Stimulated activated CD4-positive, alpha-beta T cell treated with anti-CD3 and anti-CD28 coated beads, TNF-alpha, amount 100 ng/mL, for 24 hours (primary cell): ENCODE measurements around the gene CEP78.
"Not testable (repeated sequence)": the region's sequence is repeated elsewhere in the genome, so short reads cannot be mapped to it uniquely, and the experiment has no call there.

Experiments
- DNase-seq, 3 experiments: peaks; one replicate each; pipeline ENCODE4 v3.0.0-alpha.2; 2020; ENCODE audit warnings: low read depth in 3 of 3

CEP78 gene

DNA sequence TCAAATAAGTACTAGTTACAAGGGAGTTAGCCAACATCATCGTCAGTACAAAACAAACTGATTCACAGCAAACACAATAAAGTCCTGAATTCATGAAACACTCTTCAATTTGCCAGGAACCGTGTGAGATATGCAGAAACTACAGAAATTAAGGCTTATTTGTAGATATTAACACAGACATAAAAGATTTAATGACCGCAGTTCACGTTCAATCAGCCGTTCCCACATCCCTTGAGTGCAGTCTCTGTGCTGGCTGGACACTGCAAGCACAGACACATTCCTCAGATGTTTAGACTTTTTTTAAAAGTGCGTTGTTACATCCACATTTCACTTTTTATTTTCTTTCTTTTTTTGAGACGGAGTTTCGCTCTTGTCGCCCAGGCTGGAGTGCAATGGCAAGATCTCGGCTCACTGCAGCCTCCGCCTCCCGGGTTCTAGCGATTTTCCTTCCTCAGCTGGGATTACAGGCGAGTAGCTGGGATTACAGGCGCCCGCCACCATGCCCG is 566 bp upstream of the CEP78 start:
- DNase-seq: no peak

DNA sequence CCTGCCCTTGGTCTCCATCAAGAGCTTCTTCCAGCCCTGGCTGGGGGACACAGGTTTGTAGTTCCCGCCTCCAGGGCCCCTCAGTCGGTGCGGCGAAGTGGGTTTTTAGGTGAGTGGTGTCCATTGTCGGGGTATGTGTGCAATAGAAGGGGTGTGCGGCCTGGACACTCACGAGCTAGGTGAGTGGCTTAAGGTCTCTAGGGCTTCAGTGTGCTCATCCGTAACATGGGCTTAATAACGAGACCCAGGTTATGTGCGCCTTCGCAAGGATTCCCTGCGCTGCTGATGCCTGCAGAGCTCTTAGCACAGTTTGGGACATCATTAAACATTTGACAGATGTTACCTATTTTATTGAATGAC is 656 bp downstream of the CEP78 start:
- DNase-seq: no peak

DNA sequence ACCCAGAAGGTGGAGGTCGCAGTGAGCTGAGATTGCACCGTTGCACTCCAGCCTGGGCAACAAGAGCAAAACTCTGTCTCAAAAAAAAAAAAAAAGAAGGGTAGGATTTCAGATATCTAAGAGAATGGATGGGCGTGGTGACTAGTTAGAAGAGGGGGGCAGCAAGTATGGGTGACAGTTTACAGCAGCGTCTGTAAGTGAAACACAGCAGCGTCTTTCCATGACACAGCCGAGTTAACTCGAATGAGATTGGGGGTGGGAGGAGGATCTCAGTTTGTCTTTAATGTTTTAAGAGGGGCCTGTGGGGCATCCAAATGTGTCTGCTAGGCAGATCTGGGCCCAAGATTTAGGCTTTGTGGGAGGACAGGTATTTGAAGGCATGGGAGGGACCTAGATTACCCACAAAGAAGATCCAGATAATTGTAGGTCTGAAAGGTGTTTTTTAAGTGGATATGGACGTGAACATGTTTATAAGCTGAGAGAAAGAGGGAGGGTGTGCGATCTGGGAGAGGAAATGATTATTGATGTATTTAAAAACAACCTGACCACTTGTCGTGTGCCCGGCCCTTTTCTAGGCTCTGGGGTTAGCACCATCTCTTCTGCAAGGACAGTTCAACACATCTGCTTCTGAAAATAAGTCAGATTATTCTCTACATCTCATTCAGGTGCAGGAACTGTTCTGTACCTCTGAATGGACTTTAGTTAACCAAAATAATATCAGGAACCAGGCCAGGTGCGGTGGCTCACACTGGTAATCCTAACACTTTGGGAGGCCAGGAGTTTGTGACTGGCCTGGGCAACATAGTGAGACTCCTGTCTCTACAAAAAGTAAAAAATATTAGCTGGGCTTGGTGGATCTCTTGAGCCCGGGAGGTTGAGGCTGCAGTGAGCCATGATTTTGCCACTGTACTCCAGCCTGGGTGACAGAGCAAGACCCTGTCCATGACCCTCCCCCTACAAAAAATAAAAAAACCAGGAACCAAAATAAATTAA is 2.5 kb downstream of the CEP78 start:
- no peak for DNase-seq

DNA sequence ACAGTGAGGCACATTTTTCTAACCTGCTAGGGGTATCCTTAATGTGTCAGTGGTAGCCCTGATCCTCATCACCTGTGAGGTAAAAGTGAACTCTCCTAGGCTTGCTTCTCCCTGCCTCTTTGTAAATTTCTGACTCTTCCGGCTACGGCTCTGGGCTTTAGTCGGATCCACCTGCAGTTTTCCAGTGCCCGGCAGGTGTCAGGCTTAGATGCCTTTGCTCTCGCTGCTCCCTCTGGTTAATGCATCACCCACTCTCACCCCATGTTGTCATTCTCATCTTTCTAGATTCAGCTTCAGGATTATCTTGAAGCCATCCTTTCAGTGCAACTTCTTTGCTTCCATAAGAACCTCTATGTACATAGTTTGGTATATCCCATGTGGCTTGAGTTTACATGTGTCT is 3.6 kb downstream of the CEP78 start:
- no peak for DNase-seq

DNA sequence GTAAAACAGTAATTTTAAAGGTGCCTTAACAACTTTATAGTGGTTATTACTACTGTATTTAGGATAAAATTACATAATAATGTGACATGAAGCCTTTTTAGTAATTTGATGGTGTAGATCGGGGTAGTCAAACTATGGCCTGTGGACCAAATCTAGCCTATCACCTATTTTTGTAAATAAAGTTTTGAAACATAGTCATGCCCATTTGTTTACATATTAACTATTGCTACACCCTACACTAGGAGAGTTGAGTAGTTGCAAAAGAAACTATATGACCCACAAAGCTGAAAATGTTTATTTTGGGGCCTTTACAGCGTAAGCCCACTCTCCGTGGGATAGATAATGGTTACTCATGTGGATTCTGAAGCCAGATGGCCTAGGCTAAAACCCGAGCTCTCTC is 6.2 kb downstream of the CEP78 start:
- no peak for DNase-seq

DNA sequence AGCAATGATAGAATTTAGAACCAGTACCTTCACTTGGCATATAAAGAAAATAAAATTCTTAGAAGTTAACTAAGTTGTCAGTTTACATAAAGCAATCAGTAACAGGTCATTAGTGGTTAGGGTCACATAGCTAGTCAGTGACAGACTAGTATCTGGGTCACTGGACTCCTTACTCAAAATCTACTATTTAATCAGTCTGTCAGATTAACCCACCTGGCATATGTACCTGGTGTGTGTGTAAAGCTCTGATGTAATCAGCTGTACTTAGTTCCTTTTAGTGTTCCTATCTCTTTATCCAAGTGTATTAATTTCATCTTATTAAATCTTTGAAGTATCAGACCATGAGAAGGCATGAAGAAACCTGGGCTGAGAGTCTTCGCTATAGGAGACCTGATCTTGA is 7.3 kb downstream of the CEP78 start:
- no peak for DNase-seq

DNA sequence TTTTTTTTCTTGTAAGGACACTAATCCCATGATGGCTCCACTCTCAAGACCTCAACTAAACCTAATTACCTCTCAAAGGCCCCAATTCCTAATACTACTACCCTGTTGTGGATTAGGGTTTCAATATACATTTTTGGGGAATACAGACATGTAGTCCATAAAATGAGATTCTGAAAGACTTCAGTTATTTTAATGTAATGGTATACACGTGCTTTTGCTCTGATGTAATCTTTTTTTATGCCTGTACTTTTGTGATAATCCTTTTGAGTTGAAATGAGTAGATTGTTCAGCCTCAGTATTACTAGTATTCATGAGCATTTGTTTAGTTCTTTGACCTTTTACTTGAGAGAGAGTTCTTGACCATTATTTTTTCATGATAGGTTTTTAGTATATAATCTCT is 9.5 kb downstream of the CEP78 start:
- no peak for DNase-seq

DNA sequence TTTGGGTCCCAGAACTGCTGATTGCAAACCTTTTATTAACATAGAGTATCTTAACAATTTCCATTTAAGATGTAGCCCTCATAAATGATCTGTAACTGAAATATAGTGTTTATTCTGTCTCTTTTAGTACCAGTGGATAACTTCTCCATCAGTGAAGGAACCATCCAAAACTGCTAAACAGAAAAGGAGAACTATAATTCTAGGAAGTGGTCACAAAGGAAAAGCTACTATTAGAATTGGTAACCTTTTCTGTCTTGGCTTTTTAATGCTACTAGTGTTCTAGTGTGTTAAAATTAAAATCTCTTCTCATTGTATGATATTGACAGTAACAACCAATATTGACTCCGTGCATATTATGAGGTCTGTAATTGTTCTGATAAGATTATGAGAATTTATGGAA is 12.8 kb downstream of the CEP78 start:
- no peak for DNase-seq

DNA sequence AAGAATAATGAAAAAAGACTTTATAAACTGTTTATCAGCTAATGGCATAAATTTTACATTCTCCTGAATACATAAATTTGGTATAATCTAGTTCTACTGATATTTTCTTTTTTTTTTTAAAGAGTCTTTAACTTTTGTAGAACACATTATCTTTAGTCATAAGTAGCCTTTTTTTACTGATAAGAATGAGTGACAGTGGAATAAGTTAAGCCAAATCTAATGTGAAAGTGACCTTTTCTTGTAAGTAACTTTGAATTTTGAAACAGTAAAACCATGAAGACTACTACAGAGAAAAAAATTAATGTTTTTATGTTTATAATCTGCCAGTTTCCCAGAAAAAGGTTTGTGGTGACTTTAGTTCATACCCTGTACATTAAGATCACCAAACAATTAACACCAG is 13.7 kb downstream of the CEP78 start:
- no peak for DNase-seq

DNA sequence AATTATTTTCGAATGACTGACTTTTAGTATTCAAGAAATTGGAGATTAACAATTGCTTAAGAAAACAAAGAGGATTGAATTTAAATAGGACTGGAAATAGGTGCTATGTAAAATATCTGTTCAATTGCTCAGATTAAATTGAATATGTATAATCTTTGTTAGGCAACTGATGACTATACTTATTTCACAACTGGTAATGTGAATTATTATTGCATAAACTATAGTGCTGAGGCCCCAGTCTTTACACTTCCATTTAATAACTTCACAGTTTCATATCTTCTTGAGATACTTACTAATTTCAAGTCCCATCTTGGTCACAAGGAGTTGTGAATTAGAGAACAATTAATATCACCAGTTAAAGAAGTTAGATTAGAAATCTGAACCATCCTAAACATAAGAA is 16.7 kb downstream of the CEP78 start:
- no peak for DNase-seq

DNA sequence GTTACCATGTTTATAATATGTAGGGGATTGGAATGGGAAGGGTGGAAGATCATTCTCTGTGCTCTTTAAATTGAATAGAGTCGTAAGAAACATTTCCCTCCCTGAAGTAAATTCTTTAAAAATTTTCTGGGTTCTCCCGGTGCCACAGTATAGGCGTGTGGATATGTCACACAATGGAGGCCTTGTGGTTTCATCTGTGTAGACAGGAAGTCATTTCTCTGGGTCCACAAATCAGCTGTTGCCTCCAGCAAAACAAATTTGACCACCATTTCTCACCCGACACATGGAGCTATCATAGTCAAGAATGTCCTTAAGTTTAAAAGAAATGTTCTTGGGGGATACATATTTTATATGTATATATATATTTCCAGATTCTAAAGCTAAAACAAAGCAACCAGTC is 17.4 kb downstream of the CEP78 start:
- no peak for DNase-seq

DNA sequence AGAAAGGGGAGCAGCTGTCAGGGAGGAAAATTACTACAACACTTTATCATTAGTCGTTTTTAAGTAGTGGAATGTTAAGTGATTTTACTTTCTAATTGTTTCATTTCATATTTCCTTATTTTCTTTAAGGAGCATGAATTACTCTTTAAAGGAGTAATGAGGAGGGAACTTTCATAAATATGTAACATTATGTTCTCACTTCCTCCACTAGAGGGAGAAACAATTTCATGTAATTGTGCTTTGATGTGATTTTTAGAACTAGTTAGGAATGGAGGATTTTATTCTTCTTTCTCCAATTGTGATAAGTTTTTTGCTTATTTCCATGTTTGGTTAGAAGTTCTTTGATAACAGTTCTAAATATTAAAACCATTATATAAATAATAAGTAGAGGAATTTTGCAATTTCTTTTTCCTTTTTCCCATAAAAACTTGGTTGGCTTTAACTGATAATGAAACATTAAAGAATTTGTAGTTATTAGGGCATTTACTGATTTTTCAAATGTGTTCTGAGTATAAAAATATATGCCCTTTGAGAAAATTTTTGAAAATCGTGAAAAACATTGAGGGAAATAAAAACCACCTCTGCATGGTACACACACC is 25.6 kb downstream of the CEP78 start:
- DNase-seq: no peak

DNA sequence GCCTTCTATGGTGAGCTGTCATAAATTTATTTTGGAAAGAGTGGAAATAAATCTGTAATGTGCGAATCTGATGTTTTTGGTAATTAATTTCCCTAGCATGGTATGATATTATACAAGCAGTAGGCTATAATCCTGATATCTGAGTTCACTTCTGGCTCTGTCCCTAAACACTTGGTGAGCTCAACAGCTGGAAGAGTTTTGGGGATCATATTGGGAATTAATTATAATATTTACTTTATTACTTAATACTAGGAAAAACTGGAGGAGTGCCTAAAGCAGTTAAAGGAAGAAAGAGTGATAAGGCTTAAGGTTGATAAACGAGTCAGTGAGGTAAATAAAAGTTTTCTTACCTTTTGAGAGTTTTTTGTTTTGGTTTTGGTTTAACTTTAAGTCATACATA is 26.8 kb downstream of the CEP78 start:
- DNase-seq: no peak

DNA sequence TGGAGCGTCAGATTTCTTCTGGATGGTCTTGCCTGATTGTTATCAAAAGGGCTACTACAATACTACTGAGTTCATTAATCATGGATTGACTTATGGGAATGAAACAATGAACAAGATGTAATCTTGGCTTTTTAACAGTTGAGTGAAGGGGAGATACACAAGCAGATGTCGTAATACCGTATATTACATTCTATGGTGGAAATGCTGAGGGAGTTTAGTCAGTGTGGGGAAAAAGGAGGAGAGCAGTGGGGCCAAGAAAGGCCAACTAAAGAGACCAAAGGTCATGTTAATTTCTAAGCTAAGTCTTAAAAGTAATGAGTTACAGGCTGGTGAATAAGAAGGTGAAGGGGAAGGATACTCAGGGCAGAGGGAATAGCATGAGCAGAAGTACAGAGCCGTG is 32.0 kb downstream of the CEP78 start:
- DNase-seq: no peak

DNA sequence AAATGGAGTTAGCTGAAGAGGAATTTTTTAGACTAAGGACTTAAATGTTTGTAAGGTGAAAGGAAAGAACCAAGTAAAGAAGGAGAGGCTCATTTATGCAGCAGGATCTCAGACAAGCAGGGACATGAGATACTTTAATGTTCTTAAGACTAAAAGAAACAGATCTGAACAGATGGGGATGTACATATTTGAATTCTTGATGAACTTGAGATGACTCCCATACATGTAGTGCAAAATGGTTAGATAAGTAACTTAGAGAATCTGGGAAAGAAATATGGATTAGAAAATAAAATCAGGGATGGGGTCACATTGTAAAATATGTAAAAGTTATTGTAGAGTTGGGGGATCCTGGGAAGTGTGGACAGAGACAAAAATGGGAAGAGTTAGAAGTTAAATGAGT is 33.9 kb downstream of the CEP78 start:
- no peak for DNase-seq

DNA sequence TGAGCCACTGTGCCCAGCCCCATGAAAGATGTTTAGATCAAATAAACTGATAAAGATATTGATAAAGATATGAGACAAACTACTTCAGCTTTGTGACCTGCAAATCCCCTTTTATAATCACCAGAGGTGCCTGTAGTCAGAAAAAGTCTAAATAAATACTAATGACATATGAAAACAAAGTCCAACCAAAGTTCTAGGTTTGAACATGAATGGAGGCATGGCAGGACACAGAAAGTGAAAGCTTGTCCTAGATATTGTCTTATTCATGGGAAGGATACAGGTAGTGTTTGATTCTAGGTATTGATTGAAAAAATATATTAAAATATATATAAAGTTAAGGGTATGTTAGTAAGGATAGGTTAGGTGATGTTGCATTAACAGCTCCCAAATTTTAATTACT is 36.4 kb downstream of the CEP78 start:
- DNase-seq: no peak

DNA sequence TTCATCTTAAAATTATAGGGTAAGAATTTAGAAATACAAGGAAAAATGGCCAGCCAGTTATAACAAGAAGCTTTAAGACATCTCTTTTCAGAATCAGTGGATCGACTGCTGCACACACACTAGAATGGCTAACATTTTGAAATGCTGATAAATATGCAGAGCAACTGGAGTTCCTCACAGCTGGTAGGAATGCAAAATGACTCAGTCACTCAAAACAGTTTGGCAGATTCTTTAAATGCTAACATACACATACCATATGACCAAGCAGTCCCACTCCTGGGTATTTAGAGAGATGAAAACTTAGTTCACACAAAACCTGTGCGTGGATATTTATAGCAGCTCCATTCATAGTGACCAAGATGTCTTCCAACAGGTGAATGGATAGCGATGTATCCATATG is 37.9 kb downstream of the CEP78 start:
- no peak for DNase-seq

DNA sequence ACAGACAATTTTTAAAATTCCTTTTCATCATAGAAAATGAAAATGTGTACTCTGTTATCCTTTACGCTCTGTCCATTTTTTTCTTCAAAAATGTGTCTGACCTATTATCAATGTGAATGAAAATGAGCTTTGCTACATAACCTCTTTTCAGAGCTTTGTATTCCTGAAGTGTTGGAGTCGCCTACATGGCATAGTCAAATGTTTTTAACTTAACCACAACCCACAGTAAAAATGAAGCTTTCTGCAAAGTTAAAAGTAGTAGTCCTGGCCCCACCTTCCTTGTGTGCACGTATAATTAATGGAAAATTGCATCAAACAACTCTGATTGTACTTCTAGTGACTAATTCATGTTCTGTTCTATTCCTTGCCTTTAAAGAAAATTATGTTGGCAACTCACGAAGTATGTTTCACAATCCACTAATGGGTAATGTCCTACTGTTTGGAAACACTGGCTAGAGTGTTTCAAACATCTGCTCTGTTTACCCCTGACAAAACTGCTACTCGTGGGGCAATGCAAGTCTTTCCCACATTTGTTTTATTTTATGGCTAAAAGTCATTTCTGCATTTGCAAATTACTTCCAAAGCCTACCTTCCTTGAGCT is 42.4 kb downstream of the CEP78 start:
- no peak for DNase-seq

DNA sequence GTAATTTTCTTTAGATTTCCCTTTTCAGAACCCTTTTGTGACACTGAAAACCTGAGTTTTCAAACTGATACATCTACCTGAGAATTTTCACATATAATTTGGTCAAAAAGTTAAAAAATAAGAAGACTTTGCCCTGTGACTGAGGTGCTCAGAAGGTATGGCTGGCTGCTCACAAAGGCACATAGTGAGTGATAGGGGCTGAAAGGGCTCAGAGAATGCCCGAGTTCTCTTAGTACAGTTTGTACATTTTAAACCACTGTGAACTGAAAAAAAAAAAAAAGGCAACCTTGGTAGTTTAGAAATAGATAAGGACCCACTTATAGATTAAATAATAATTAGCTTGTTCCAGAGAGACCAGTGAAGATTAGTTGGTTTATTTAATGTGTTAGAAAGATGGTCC is 42.9 kb downstream of the CEP78 start:
- no peak for DNase-seq

DNA sequence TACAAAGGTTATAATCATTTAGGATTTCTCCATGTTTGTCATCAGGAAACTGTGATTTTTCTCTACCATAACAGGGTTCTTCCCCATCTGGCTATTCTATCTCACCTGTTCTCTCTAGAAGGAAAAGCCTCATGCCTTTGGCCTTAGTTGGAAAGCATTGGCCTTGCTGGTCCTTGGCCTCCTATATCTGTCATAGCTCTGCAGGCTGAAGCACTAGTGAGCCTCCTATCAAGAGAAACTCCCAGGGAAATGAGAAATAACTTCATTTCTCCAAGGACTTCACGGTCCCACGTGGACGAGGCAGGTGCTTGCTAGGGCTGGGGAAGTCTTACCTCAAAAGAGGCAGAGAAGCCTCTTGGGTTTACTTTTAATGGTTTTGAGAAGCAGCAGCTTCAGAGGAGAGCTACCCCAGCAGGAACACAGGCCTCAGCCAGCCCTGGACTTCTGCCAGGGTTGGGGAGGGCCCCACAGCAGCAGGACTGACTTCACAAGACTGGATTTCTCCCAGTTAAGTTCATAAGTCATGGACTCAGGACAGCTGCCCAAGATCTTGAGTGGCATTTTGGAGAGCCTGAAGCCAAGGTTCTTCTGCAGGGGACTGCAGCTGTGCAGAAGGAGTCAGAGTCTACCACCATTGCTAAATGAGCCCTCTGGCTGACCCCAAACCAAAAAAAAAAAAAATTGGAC is 45.2 kb downstream of the CEP78 start:
- no peak for DNase-seq

DNA sequence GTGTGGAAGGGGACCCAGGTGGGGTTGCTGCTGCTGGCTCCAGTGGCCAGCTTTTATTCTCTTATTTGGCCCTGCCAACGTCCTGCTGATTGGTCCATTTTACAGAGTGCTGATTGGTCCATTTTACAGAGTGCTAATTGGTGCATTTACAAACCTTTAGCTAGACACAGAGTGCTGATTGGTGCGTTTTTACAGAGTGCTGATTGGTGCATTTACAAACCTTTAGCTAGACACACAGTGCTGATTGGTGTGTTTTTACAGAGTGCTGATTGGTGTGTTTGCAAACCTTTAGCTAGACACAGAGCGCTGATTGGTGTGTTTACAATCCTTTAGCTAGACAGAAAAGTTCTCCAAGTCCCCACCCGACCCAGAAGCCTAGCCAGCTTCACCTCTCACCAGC is 48.3 kb downstream of the CEP78 start:
- DNase-seq: not testable (repeated sequence)

DNA sequence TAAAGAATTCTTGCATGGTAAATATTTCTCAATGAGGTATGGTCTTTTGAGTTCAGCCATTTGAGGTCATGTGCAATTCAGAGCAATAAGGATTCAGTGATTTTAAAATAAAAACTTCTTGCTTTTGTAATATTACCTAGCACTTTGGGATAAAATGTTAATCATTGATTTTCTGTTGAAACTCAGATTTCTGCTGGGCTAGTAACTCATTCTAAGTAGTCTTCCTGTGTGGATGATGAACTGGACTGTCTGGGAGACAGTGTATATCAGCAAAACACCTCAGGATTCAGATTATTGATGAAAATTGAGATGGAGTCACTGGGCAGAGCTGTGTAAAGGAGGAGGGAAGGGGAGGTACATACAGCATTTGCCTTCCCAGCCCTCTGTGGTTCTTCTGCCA is 50.2 kb downstream of the CEP78 start:
- DNase-seq: no peak
